Stimulated activated memory B cell treated with anti-CD40 and anti-IgM and Interleukin-4, amounts not matched to agents 10 μg/mL and 1 μg/mL and 100 μg/mL, for 72 hours (primary cell): ENCODE data around the gene SDK1.

Experiments used
- ATAC-seq: fragments of 150-1000 bp; cut with Tn5 transposase; 2 replicates; pipeline ENCODE4 v1.10.0; 2021
- H3K27ac Mint-ChIP-seq: one replicate; pipeline ENCODE4 v1.8.0; 2022; ENCODE audit warnings: mild to moderate bottlenecking, mixed read lengths
- H3K27me3 Mint-ChIP-seq: one replicate; pipeline ENCODE4 v1.8.0; 2022; ENCODE audit warnings: mixed read lengths
- H3K36me3 Mint-ChIP-seq: one replicate; pipeline ENCODE4 v1.8.0; 2022; ENCODE audit warnings: mixed read lengths
- H3K4me1 Mint-ChIP-seq: one replicate; pipeline ENCODE4 v1.8.0; 2022; ENCODE audit warnings: mixed read lengths
- H3K4me3 Mint-ChIP-seq: one replicate; pipeline ENCODE4 v1.8.0; 2022; ENCODE audit warnings: mild to moderate bottlenecking, moderate library complexity, mixed read lengths
- H3K9me3 Mint-ChIP-seq: one replicate; pipeline ENCODE4 v1.8.0; 2022; ENCODE audit warnings: mixed read lengths

SDK1 gene

GRCh38 chr7:4269086-4269485 is 968.0 kb downstream of the SDK1 start:
- ATAC-seq: no peak
- H3K27ac Mint-ChIP-seq: no peak overlapping the region

GRCh38 chr7:4269746-4270145 is 968.7 kb downstream of the SDK1 start:
- H3K27ac Mint-ChIP-seq: no peak overlapping the region
- H3K4me1 Mint-ChIP-seq: no peaks in the 10 kb centered on the region
- ATAC-seq: no peak
- no peaks in the 10 kb centered on the region for H3K27me3 Mint-ChIP-seq
- no peaks in the 10 kb centered on the region for H3K36me3 Mint-ChIP-seq
- peaks cover 10% of the 10 kb centered on the region for H3K9me3 Mint-ChIP-seq
- no peak overlapping the region for H3K4me3 Mint-ChIP-seq

More at GRCh38 chr7:4269086-4269485, 968.0 kb downstream of the SDK1 start:
- Mint-ChIP-seq H3K36me3 (no peaks in the 10 kb centered on the region), H3K4me3 (no peak overlapping the region), H3K27me3 (no peaks in the 10 kb centered on the region), H3K9me3 (peaks cover 4% of the 10 kb centered on the region), H3K4me1 (no peaks in the 10 kb centered on the region)

- Mint-ChIP-seq H3K4me1 (no peaks in the 10 kb centered on the region), H3K27ac (no peak overlapping the region), H3K27me3 (no peaks in the 10 kb centered on the region), H3K4me3 (no peak overlapping the region), H3K9me3 (peaks cover 13% of the 10 kb centered on the region), H3K36me3 (no peaks in the 10 kb centered on the region)
- no peak for ATAC-seq
Observed at GRCh38 chr7:4270268-4270667, 969.2 kb downstream of the SDK1 start.

GRCh38 chr7:4270941-4271715 is 970.1 kb downstream of the SDK1 start:
- Mint-ChIP-seq H3K27me3 (no peaks in the 10 kb centered on the region), H3K36me3 (no peaks in the 10 kb centered on the region), H3K9me3 (peaks cover 13% of the 10 kb centered on the region), H3K4me1 (no peaks in the 10 kb centered on the region), H3K27ac (no peak overlapping the region), H3K4me3 (no peak overlapping the region)
- ATAC-seq: no peak

- H3K4me3 Mint-ChIP-seq: no peak overlapping the region
- H3K36me3 Mint-ChIP-seq: no peaks in the 10 kb centered on the region
- no peak overlapping the region for H3K27ac Mint-ChIP-seq
- H3K4me1 Mint-ChIP-seq: no peaks in the 10 kb centered on the region
- no peak for ATAC-seq
- peaks cover 13% of the 10 kb centered on the region for H3K9me3 Mint-ChIP-seq
- no peaks in the 10 kb centered on the region for H3K27me3 Mint-ChIP-seq
Observed at GRCh38 chr7:4271716-4272015, 970.6 kb downstream of the SDK1 start.

GRCh38 chr7:4272141-4272540 is 971.1 kb downstream of the SDK1 start:
- ATAC-seq: no peak
- H3K9me3 Mint-ChIP-seq: peaks cover 13% of the 10 kb centered on the region
- H3K4me3 Mint-ChIP-seq: no peak overlapping the region
- no peaks in the 10 kb centered on the region for H3K36me3 Mint-ChIP-seq
- no peaks in the 10 kb centered on the region for H3K27me3 Mint-ChIP-seq
- no peaks in the 10 kb centered on the region for H3K4me1 Mint-ChIP-seq
- H3K27ac Mint-ChIP-seq: no peak overlapping the region

- no peak for ATAC-seq
- H3K27ac Mint-ChIP-seq: no peak overlapping the region
- no peaks in the 10 kb centered on the region for H3K27me3 Mint-ChIP-seq
- no peaks in the 10 kb centered on the region for H3K4me1 Mint-ChIP-seq
- H3K9me3 Mint-ChIP-seq: peaks cover 13% of the 10 kb centered on the region
- H3K36me3 Mint-ChIP-seq: no peaks in the 10 kb centered on the region
- no peak overlapping the region for H3K4me3 Mint-ChIP-seq
Observed at GRCh38 chr7:4273566-4274230, 972.6 kb downstream of the SDK1 start.

GRCh38 chr7:4274286-4274685 is 973.2 kb downstream of the SDK1 start:
- H3K9me3 Mint-ChIP-seq: peaks cover 13% of the 10 kb centered on the region
- no peak for ATAC-seq
- H3K27ac Mint-ChIP-seq: no peak overlapping the region
- H3K27me3 Mint-ChIP-seq: no peaks in the 10 kb centered on the region
- no peaks in the 10 kb centered on the region for H3K4me1 Mint-ChIP-seq
- H3K36me3 Mint-ChIP-seq: no peaks in the 10 kb centered on the region
- H3K4me3 Mint-ChIP-seq: no peak overlapping the region

GRCh38 chr7:4277936-4278335 is 976.9 kb downstream of the SDK1 start:
- Mint-ChIP-seq H3K4me3 (no peak overlapping the region), H3K27ac (no peak overlapping the region)
- no peak for ATAC-seq

GRCh38 chr7:4279216-4279615 is 978.2 kb downstream of the SDK1 start:
- no peaks in the 10 kb centered on the region for H3K36me3 Mint-ChIP-seq
- no peak overlapping the region for H3K4me3 Mint-ChIP-seq
- H3K27me3 Mint-ChIP-seq: peaks cover 8% of the 10 kb centered on the region
- H3K9me3 Mint-ChIP-seq: peaks cover 12% of the 10 kb centered on the region
- no peak overlapping the region for H3K27ac Mint-ChIP-seq
- H3K4me1 Mint-ChIP-seq: no peaks in the 10 kb centered on the region
- ATAC-seq: no peak

More at GRCh38 chr7:4277936-4278335, 976.9 kb downstream of the SDK1 start:
- H3K4me1 Mint-ChIP-seq: no peaks in the 10 kb centered on the region
- peaks cover 16% of the 10 kb centered on the region for H3K9me3 Mint-ChIP-seq
- H3K36me3 Mint-ChIP-seq: no peaks in the 10 kb centered on the region
- peaks cover 8% of the 10 kb centered on the region for H3K27me3 Mint-ChIP-seq

- Mint-ChIP-seq H3K4me3 (no peak overlapping the region), H3K27ac (no peak overlapping the region), H3K27me3 (peaks cover 8% of the 10 kb centered on the region), H3K9me3 (peaks cover 3% of the 10 kb centered on the region), H3K4me1 (no peaks in the 10 kb centered on the region), H3K36me3 (no peaks in the 10 kb centered on the region)
- ATAC-seq: no peak
Observed at GRCh38 chr7:4281231-4281993, 980.4 kb downstream of the SDK1 start.

- Mint-ChIP-seq H3K9me3 (peaks cover 3% of the 10 kb centered on the region), H3K4me1 (no peaks in the 10 kb centered on the region), H3K27ac (no peak overlapping the region), H3K27me3 (peaks cover 8% of the 10 kb centered on the region), H3K4me3 (no peak overlapping the region), H3K36me3 (no peaks in the 10 kb centered on the region)
- ATAC-seq: no peak
Observed at GRCh38 chr7:4282434-4283223, 981.6 kb downstream of the SDK1 start.

GRCh38 chr7:4286351-4286750 is 985.3 kb downstream of the SDK1 start:
- Mint-ChIP-seq H3K4me3 (no peak overlapping the region), H3K4me1 (no peaks in the 10 kb centered on the region), H3K9me3 (peaks cover 3% of the 10 kb centered on the region), H3K36me3 (no peaks in the 10 kb centered on the region), H3K27ac (no peak overlapping the region), H3K27me3 (peaks cover 26% of the 10 kb centered on the region)
- ATAC-seq: no peak

- H3K27ac Mint-ChIP-seq: no peak overlapping the region
- H3K27me3 Mint-ChIP-seq: peaks cover 23% of the 10 kb centered on the region
- no peaks in the 10 kb centered on the region for H3K36me3 Mint-ChIP-seq
- no peaks in the 10 kb centered on the region for H3K4me1 Mint-ChIP-seq
- peaks cover 12% of the 10 kb centered on the region for H3K9me3 Mint-ChIP-seq
- no peak overlapping the region for H3K4me3 Mint-ChIP-seq
- no peak for ATAC-seq
Observed at GRCh38 chr7:4288791-4289394, 987.8 kb downstream of the SDK1 start.
